Astrocyte (in vitro differentiated cells and primary cell): ENCODE measurements around the gene LCLAT1. TPM values are rescaled to one million over a fixed set of nuclear protein-coding genes. Genes with fewer than 3 reads are reported as not detected.

Experiments
- DNase-seq: peaks from one replicate; pipeline ENCODE4 v3.0.0-alpha.2; 2010; ENCODE audit warnings: low read depth
- FAIRE-seq: peaks from 2 replicates; lab custom pipeline; 2011; peaks lifted over from hg19 to GRCh38; lab: Jason Lieb, UNC
- H2AFZ ChIP-seq: 2 replicates; pipeline ENCODE4 v1.6.0; 2012; ENCODE audit warnings: low read depth, low read length, inconsistent platforms
- H3K27ac ChIP-seq: 2 replicates; pipeline ENCODE4 v1.5.1; 2011; ENCODE audit warnings: low read depth, low read length, inconsistent platforms
- H3K27me3 ChIP-seq: 2 replicates; pipeline ENCODE4 v1.6.0; 2011; ENCODE audit warnings: low read length, inconsistent platforms; ENCODE audit not compliant: insufficient read depth
- H3K36me3 ChIP-seq: 2 replicates; pipeline ENCODE4 v1.5.1; 2011; ENCODE audit warnings: low read length, inconsistent platforms; ENCODE audit not compliant: insufficient read depth
- H3K4me1 ChIP-seq: 2 replicates; pipeline ENCODE4 v1.5.1; 2011; ENCODE audit warnings: low read length, inconsistent platforms; ENCODE audit not compliant: insufficient read depth
- H3K4me2 ChIP-seq: 2 replicates; pipeline ENCODE4 v1.6.0; 2012; ENCODE audit warnings: low read length, inconsistent platforms
- H3K4me3 ChIP-seq: 2 replicates; pipeline ENCODE4 v1.5.1; 2011; ENCODE audit warnings: low read depth, mild to moderate bottlenecking, low read length, inconsistent platforms; ENCODE audit not compliant: insufficient read depth
- H3K79me2 ChIP-seq: 2 replicates; pipeline ENCODE4 v1.6.0; 2012; ENCODE audit warnings: mild to moderate bottlenecking, low read length, inconsistent platforms; ENCODE audit not compliant: insufficient read depth
- H3K9ac ChIP-seq: 2 replicates; pipeline ENCODE4 v1.6.0; 2012; ENCODE audit warnings: mild to moderate bottlenecking, low read length, inconsistent platforms
- H3K9me3 ChIP-seq: 2 replicates; pipeline ENCODE4 v1.5.1; 2012; ENCODE audit warnings: low read depth, mild to moderate bottlenecking, low read length, inconsistent platforms; ENCODE audit not compliant: insufficient read depth
- H4K20me1 ChIP-seq: 2 replicates; pipeline ENCODE4 v1.6.0; 2012; ENCODE audit warnings: low read length, inconsistent platforms; ENCODE audit not compliant: insufficient read depth
- H3K27ac Mint-ChIP-seq: one replicate; pipeline ENCODE4 v1.8.0; 2021; ENCODE audit warnings: mild to moderate bottlenecking, mixed read lengths; ENCODE audit not compliant: unreplicated experiment
- H3K27me3 Mint-ChIP-seq: one replicate; pipeline ENCODE4 v1.8.0; 2021; ENCODE audit warnings: low read depth, mixed read lengths; ENCODE audit not compliant: unreplicated experiment
- H3K36me3 Mint-ChIP-seq: one replicate; pipeline ENCODE4 v1.8.0; 2021; ENCODE audit warnings: low read depth, mixed read lengths; ENCODE audit not compliant: unreplicated experiment
- H3K4me1 Mint-ChIP-seq: one replicate; pipeline ENCODE4 v1.8.0; 2021; ENCODE audit warnings: low read depth, mixed read lengths; ENCODE audit not compliant: unreplicated experiment
- H3K4me3 Mint-ChIP-seq: one replicate; pipeline ENCODE4 v1.8.0; 2021; ENCODE audit warnings: mild to moderate bottlenecking, moderate library complexity, mixed read lengths; ENCODE audit not compliant: unreplicated experiment
- H3K9me3 Mint-ChIP-seq: one replicate; pipeline ENCODE4 v1.8.0; 2021; ENCODE audit warnings: mild to moderate bottlenecking, mixed read lengths; ENCODE audit not compliant: unreplicated experiment
- CTCF ChIP-seq: IDR thresholded peaks from 2 replicates; pipeline ENCODE4 v1.5.1; 2011; ENCODE audit warnings: low read depth, mild to moderate bottlenecking, inconsistent platforms, low read length, moderate library complexity; ENCODE audit not compliant: insufficient read depth
- EZH2 ChIP-seq: IDR thresholded peaks from 2 replicates; pipeline ENCODE4 v1.6.1; 2012; ENCODE audit warnings: mild to moderate bottlenecking, low read length, inconsistent platforms; ENCODE audit not compliant: insufficient read depth
- total RNA-seq: library from RNA; stranded (reverse); gene quantifications from 2 replicates; pipeline ENCODE4 v1.2.1, GENCODE V29; 2021

Gene LCLAT1
- total RNA-seq, 1 donor from 2014 or later, result 17.5 TPM

GRCh38 chr2:30561349-30561748 is 114.3 kb downstream of the LCLAT1 start:
- H3K79me2 ChIP-seq, result no peaks in the 10 kb centered on the region
- no peak overlapping the region for H3K4me3 Mint-ChIP-seq
- FAIRE-seq (peak; percentile 47), DNase-seq (no peak)
- H2AFZ ChIP-seq, result no peak overlapping the region
- no peaks in the 10 kb centered on the region for H4K20me1 ChIP-seq
- H3K4me3 ChIP-seq, result no peak overlapping the region
- H3K27me3 Mint-ChIP-seq, result no peaks in the 10 kb centered on the region
- no peak overlapping the region for H3K27ac Mint-ChIP-seq
- peaks cover 4% of the 10 kb centered on the region for H3K4me1 Mint-ChIP-seq
- H3K9me3 ChIP-seq, result no peaks in the 10 kb centered on the region
- no peak for TF ChIP-seq CTCF
- no peak for TF ChIP-seq EZH2
- H3K36me3 Mint-ChIP-seq, result peaks cover 3% of the 10 kb centered on the region
- no peaks in the 10 kb centered on the region for H3K4me1 ChIP-seq
- no peaks in the 10 kb centered on the region for H3K36me3 ChIP-seq
- H3K9me3 Mint-ChIP-seq, result no peaks in the 10 kb centered on the region
- H3K27ac ChIP-seq, result no peak overlapping the region
- no peaks in the 10 kb centered on the region for H3K27me3 ChIP-seq
- H3K4me2 ChIP-seq, result no peak overlapping the region
- no peak overlapping the region for H3K9ac ChIP-seq

GRCh38 chr2:30565851-30566358 is 118.9 kb downstream of the LCLAT1 start:
- FAIRE-seq (peak; percentile 37), DNase-seq (no peak)
- H3K27ac Mint-ChIP-seq, result no peak overlapping the region

More at GRCh38 chr2:30565851-30566358, 118.9 kb downstream of the LCLAT1 start:
- no peak overlapping the region for H3K4me3 ChIP-seq
- H3K27ac ChIP-seq, result no peak overlapping the region
- Mint-ChIP-seq H3K4me3 (no peak overlapping the region), H3K9me3 (no peaks in the 10 kb centered on the region), H3K4me1 (peaks cover 4% of the 10 kb centered on the region), H3K36me3 (peaks cover 3% of the 10 kb centered on the region), H3K27me3 (no peaks in the 10 kb centered on the region)
- H3K27me3 ChIP-seq, result no peaks in the 10 kb centered on the region
- TF ChIP-seq CTCF, result no peak
- no peak for TF ChIP-seq EZH2
- H3K9ac ChIP-seq, result no peak overlapping the region
- H3K4me1 ChIP-seq, result no peaks in the 10 kb centered on the region
- H4K20me1 ChIP-seq, result no peaks in the 10 kb centered on the region
- no peaks in the 10 kb centered on the region for H3K9me3 ChIP-seq
- H3K4me2 ChIP-seq, result no peak overlapping the region
- H3K79me2 ChIP-seq, result no peaks in the 10 kb centered on the region
- H3K36me3 ChIP-seq, result peaks cover 6% of the 10 kb centered on the region
- H2AFZ ChIP-seq, result no peak overlapping the region
